Lower leg skin (tissue), 4 donors: Measurements from ENCODE around the gene ZCCHC24. TPM values are rescaled to one million over a fixed set of nuclear protein-coding genes. Genes with fewer than 3 reads are reported as not detected.
"Not testable (repeated sequence)": the region's sequence is repeated elsewhere in the genome, so short reads cannot be mapped to it uniquely, and the experiment has no call there.

Experiments used
- DNase-seq, 2 donors: peaks; one replicate each; pipeline ENCODE4 v3.0.0-alpha.2; 2019; ENCODE audit warnings: low spot score in 2 of 2
- H3K4me3 ChIP-seq: fragments of 200-600 bp; sonication (generic); 2 replicates; pipeline ENCODE4 v1.5.1; 2017; ENCODE audit warnings: mild to moderate bottlenecking, low read depth; ENCODE audit not compliant: poor library complexity, severe bottlenecking
- POLR2A ChIP-seq, 2 donors: fragments of 450-650 bp; IDR thresholded peaks; one replicate each; pipeline ENCODE4 v1.6.1; 2016 to 2017; ENCODE audit warnings: antibody characterized with exemption in 2 of 2, mild to moderate bottlenecking in 1 of 2, moderate library complexity in 1 of 2
- WGBS, 2 donors: methylation state at CpG; one replicate each; pipeline ENCODE4 v1.1.5; 2018; 5-methylcytosine and 5-hydroxymethylcytosine counted together
- intact Hi-C: fragments of 100-400 bp; cut with DNase I; formaldehyde crosslinking; loops from one replicate; pipeline ENCODE4 v1.15.0; 2023; ENCODE audit warnings: low total_unique reads
- total RNA-seq, 4 donors: library from RNA; depleted of rRNA; stranded (reverse); fragments of >200 nt; gene quantifications; one replicate each; pipeline ENCODE4 v1.1.0, GENCODE V29; 2016
- TF ChIP-seq, protein P1 (sequence below), 3 donors: fragments of 450-650 bp; IDR thresholded peaks; one replicate each; pipeline ENCODE4 v1.5.1; 2016; ENCODE audit warnings: antibody characterized with exemption in 3 of 3, mild to moderate bottlenecking in 3 of 3, moderate library complexity in 2 of 3

The ZCCHC24 gene
- total RNA-seq, 4 donors from 2014 or later = 9.9 to 16.8 (median 13.1) TPM

DNA sequence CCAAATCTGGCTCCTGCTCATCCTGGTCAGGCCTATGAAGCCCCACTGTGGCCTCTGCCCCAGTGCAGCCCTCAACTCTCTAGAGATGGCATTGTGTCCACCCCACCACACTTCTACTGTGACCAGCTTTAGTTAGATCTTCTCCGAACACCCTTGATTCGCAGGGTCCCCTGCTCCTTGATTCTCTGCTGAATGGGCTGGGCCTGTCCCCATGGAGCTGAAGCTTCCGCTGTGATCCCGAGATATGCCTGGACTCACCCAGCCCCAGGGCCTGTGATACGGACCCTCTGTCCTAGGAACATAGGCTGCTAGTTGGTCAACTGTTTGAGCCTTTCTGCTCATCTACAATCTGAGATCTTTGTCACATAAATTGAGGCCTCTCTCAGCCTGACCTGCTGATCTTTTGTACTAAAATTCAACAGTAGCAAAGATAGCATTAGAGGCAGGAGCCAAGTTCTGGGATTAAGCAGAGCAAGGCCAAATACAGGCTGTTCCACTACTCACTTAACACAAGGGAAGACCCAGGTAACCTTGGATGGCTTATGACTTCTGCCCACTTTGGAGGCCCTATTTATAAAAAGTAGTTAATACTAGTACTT, 104.7 kb downstream of the ZCCHC24 start:
- H3K4me3 ChIP-seq = no peak overlapping the region
- DNase-seq = peak in 1 of 2 donors; percentile 57
- intact Hi-C loops = no loop called here
- TF ChIP-seq, protein P1, sequence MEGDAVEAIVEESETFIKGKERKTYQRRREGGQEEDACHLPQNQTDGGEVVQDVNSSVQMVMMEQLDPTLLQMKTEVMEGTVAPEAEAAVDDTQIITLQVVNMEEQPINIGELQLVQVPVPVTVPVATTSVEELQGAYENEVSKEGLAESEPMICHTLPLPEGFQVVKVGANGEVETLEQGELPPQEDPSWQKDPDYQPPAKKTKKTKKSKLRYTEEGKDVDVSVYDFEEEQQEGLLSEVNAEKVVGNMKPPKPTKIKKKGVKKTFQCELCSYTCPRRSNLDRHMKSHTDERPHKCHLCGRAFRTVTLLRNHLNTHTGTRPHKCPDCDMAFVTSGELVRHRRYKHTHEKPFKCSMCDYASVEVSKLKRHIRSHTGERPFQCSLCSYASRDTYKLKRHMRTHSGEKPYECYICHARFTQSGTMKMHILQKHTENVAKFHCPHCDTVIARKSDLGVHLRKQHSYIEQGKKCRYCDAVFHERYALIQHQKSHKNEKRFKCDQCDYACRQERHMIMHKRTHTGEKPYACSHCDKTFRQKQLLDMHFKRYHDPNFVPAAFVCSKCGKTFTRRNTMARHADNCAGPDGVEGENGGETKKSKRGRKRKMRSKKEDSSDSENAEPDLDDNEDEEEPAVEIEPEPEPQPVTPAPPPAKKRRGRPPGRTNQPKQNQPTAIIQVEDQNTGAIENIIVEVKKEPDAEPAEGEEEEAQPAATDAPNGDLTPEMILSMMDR (IDR thresholded peaks at IDR 0.05) = no peak
- no peak for TF ChIP-seq POLR2A (IDR thresholded peaks at IDR 0.05)
- WGBS, 2 donors = 78 to 95% methylated on average over 5 of the region's 5 CpGs

DNA sequence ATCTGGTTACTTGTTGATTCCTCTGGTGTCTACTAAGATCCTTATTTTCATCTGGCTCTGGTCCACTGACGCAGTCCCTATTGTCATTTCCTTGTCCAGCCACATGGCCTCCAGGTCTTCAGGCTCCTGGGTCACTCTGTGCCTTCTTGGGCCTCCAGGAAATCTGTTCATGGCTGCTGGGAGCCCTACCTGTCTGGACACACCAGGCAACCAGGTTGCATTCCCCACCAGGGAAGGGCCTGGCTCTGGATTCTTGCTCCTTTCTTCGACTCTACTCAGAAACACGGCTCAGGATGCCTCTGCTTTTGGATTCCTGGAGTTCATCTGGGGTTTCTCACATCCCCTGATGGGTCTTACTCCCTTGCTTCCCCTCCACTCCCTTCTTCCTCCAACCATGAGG, 106.2 kb downstream of the ZCCHC24 start:
- TF ChIP-seq, protein P1 (IDR thresholded peaks at IDR 0.05) = no peak
- no peak for TF ChIP-seq POLR2A (IDR thresholded peaks at IDR 0.05)
- H3K4me3 ChIP-seq = no peak overlapping the region
- intact Hi-C loops = no loop called here
- WGBS, 2 donors = 64 to 92% methylated on average over 3 of the region's 3 CpGs
- peak in 1 of 2 donors; percentile 78 for DNase-seq

DNA sequence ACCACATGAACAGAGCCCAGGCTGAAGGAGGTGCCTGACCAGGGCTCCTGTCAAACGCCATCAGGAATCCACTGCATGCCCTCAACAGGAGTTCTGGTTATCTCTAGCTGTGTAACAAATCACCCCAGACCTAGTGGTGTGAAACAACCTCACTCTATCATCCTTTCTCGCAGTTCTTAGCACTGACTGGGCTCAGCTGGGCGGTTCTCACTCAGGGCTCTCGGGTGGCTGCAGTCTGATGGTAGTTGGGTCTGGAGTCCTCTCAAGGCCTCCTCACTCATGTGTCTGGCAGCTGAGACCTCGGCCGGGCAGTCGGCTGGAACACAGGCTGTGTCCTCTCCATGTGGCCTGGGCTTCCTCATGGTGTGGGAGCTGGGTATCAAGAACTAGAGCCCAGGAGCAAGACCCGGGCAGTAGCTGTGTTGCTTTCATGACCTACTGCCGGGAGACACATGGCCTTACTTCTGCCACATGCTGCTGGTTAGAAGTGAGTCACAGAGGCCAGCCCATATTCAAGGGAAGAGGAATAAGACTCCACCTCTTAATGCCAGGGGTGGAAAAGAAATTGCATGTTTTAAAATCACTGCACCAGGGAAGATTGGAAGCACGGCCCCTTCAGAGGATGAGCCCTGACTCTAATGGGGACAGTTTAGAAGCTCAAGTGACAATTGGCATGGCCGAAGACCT, 107.5 kb downstream of the ZCCHC24 start:
- H3K4me3 ChIP-seq, DNase-seq, intact Hi-C loops: not testable (repeated sequence)
- 97 to 98% methylated on average over 7 of the region's 11 CpGs for WGBS, 2 donors

DNA sequence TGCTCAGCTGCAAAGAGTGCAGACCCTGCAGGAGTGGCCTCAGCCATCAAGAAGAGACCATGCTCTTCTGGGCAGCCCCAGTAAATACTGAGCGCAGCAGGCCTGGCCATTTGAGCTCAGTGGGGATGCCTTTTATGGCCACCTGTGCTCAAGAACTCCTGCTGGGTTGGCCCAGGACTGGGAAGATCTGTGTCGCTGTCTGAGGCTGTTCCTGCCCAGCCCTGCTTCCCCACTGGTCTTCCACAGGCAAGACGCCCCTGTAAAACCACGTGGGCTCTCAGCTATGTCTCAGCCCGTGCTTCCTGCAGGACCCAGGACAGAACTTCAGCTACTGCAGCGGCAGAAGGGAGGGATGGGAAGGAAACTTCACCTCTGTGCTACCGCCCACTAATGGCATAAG, 108.7 kb downstream of the ZCCHC24 start:
- no peak for DNase-seq
- TF ChIP-seq, protein P1 (IDR thresholded peaks at IDR 0.05) = no peak
- no peak for TF ChIP-seq POLR2A (IDR thresholded peaks at IDR 0.05)
- 81 to 83% methylated on average over 6 to 7 of the region's 7 CpGs for WGBS, 2 donors
- no peak overlapping the region for H3K4me3 ChIP-seq
- intact Hi-C loops = no loop called here

GRCh38 chr10:79336276-79336675, 109.1 kb downstream of the ZCCHC24 start:
- no peak overlapping the region for H3K4me3 ChIP-seq
- WGBS, 2 donors = 93 to 100% methylated on average over 3 of the region's 3 CpGs
- DNase-seq = no peak
- TF ChIP-seq, protein P1 (IDR thresholded peaks at IDR 0.05) = no peak
- no peak for TF ChIP-seq POLR2A (IDR thresholded peaks at IDR 0.05)
- intact Hi-C loops = no loop called here

DNA sequence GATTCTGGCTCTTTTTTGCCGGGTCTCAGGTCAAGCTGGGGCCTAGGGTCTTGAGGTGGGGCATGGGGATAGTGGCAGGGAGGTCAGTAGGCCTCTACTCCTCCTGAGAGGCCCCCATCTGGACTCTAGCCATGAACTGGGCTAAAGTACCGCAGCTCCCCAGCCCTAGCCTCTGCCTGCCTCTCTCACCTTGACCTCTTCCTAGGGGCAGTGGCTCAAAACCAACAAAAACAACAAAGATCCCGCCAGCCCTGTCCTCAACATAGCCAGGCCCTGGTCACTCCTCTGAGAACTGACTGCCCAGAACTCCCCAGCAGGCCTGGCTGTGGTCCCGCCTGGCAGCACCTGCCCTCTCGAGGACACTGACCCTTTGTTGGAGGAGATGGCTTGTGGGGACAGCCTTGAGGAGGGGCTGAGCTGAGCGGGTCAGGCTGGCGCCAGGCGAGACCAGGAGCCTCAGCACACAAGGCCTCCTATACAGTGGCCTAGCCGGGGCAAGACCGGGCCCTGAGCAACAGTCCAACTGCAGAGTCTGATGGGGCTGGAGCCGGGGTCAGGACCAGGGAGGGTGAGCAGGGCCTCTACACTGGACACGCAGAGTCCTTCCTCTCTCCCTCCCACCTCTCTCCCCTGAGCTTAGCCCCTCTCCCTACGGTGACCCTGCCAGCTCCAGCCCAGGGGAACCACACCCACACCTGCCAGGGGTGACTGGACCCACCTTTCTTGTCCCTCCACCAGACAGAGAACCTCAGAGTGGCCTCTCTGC, 109.8 kb downstream of the ZCCHC24 start:
- TF ChIP-seq, protein P1 (IDR thresholded peaks at IDR 0.05) = peak in 1 of 3 donors; percentile 36
- TF ChIP-seq POLR2A (IDR thresholded peaks at IDR 0.05) = no peak
- 90 to 94% methylated on average over 13 of the region's 13 CpGs for WGBS, 2 donors
- intact Hi-C loops = no loop called here

More for the DNA sequence above, 109.8 kb downstream of the ZCCHC24 start:
- H3K4me3 ChIP-seq = no peak overlapping the region
- DNase-seq = no peak
